ENCODE data around the gene PICALM. TPM values are rescaled to one million over a fixed set of nuclear protein-coding genes. Genes with fewer than 3 reads are reported as not detected.

PICALM gene
- total and polyA plus RNA-seq, 9 of the 15 experiments (the other 6 are each of a cell fraction or from before 2014, with no cell fraction given), result 41.3 to 990 (median 309) TPM

- Histone ChIP-seq H3K79me2 (ENCODE audit: control insufficient read depth, insufficient read depth, low read length) (no peaks in the 10 kb centered on the region), H3K36me3 (ENCODE audit: control insufficient read depth, insufficient read depth, low read length) (no peaks in the 10 kb centered on the region), H4K20me1 (replicated peaks; ENCODE audit: control insufficient read depth, insufficient read depth, low read length) (no peaks in the 10 kb centered on the region), H3K4me2 (ENCODE audit: insufficient read depth, low read length) (no peak overlapping the region), H3K9me3 (replicated peaks; ENCODE audit: control insufficient read depth, insufficient read depth, low read depth, low read length) (no peaks in the 10 kb centered on the region; the same call in none of the 2 replicates), H2AFZ (ENCODE audit: low read depth, low read length) (no peak overlapping the region), H3K4me3 (no peak overlapping the region), H3K27ac (ENCODE audit: extremely low read depth, low read depth, low read length) (no peak overlapping the region), H3K4me1 (replicated peaks in 1 of 2; ENCODE audit: control insufficient read depth in 2 of 2, insufficient read depth in 2 of 2, low read length in 2 of 2) (peaks cover 0 to 6% of the 10 kb centered on the region in 2 experiments; a peak in 2 of 5 replicates), H3K9ac (ENCODE audit: insufficient read depth in 1 of 2, low read depth in 2 of 2, low read length in 2 of 2) (no peak overlapping the region), H3K9me1 (ENCODE audit: control insufficient read depth, insufficient read depth, low read length) (no peaks in the 10 kb centered on the region), H3K27me3 (ENCODE audit: control insufficient read depth in 2 of 2, insufficient read depth in 2 of 2, low read length in 2 of 2) (no peaks in the 10 kb centered on the region)
- peak; percentile 23; the same call in 1 of the 3 replicates for ATAC-seq
- FAIRE-seq, result no peak
- POLR2A ChIA-PET, result interaction anchor here (0.9 to 1.4 kb wide), 2 partner anchors 12 to 15 kb away, joined by 3 read pairs; no protein-coding TSS in a partner anchor
- DNase-seq (ENCODE audit: extremely low read depth in 1 of 4, low spot score in 3 of 4), result peak in 1 of 4 experiments; percentile 18
- intact Hi-C loops (cut with micrococcal nuclease) (loop anchor here (2.0 to 5.0 kb wide), 2 partner anchors 85 to 478 kb away; partner anchors contain the start of gene CCDC83), in situ Hi-C loops (cut with MboI) (loop anchor here (5.0 kb wide), 1 partner anchor 353 kb away; no protein-coding TSS in a partner anchor)
- CTCF ChIA-PET (ENCODE audit: low intra/inter-chr PET ratio), result interaction anchor here (0.6 kb wide), 1 partner anchor 353 kb away, joined by 3 read pairs; no protein-coding TSS in a partner anchor
- BruUV-seq (replicated peaks), result no TSS peak
- WGBS (ENCODE audit: insufficient coverage, low coverage, missing lambda C conversion rate), result 22% methylated on average over 4 of the region's 4 CpGs
- no peak for TF ChIP-seq DIDO1 (tag; IDR thresholded peaks at IDR 0.05; ENCODE audit: low read depth)
- no peak for TF ChIP-seq BHLHE40 (IDR thresholded peaks at IDR 0.05; ENCODE audit: low read length)
- peak; percentile 57; the same call in 1 of the 2 replicates for TF ChIP-seq NFE2L1 (tag; IDR thresholded peaks at IDR 0.05; ENCODE audit: borderline replicate concordance, low read depth)
- no peak for TF ChIP-seq NCOA1 (IDR thresholded peaks at IDR 0.05; ENCODE audit: low read depth)
- TF ChIP-seq SFPQ (IDR thresholded peaks at IDR 0.05; ENCODE audit: low read depth, low read length), result no peak
- no peak for TF ChIP-seq SMC3 (conservative IDR thresholded peaks at IDR 0.05; ENCODE audit: insufficient read depth, low read depth, low read length)
- peak; percentile 62 for TF ChIP-seq C11orf30 (IDR thresholded peaks at IDR 0.05; ENCODE audit: low read depth)
- 0 out of 2 replicates have a peak, but pooled peaks have one; percentile 18 for TF ChIP-seq FOSL1 (tag; conservative IDR thresholded peaks at IDR 0.05)
- no peak for TF ChIP-seq THRB (CRISPR knock-in tag; conservative IDR thresholded peaks at IDR 0.05)
- no peak for TF ChIP-seq MEF2A (IDR thresholded peaks at IDR 0.05; ENCODE audit: control insufficient read depth, low read depth, low read length)
- TF ChIP-seq KLF16 (IDR thresholded peaks at IDR 0.05), result no peak
- no peak for TF ChIP-seq NFRKB (IDR thresholded peaks at IDR 0.05; ENCODE audit: low read depth)
- TF ChIP-seq ZNF354B (CRISPR knock-in tag; IDR thresholded peaks at IDR 0.05), result no peak
- 0 out of 2 replicates have a peak, but pooled peaks have one; percentile 22 for TF ChIP-seq ARID1B (IDR thresholded peaks at IDR 0.05)
- 0 out of 2 replicates have a peak, but pooled peaks have one; percentile 1 for TF ChIP-seq NFE2 (IDR thresholded peaks at IDR 0.05; ENCODE audit: low read depth)
- no peak for TF ChIP-seq ZNF280A (IDR thresholded peaks at IDR 0.05; ENCODE audit: low read depth, partially characterized antibody)
- 0 out of 2 replicates have a peak, but pooled peaks have one; percentile 21 for TF ChIP-seq EP400 (IDR thresholded peaks at IDR 0.05)
Observed at GRCh38 chr11:85939099-85940015, 129.5 kb downstream of the PICALM start.

All from K562 (cell line).